ENCODE measurements around the gene EML6.

The EML6 gene

DNA sequence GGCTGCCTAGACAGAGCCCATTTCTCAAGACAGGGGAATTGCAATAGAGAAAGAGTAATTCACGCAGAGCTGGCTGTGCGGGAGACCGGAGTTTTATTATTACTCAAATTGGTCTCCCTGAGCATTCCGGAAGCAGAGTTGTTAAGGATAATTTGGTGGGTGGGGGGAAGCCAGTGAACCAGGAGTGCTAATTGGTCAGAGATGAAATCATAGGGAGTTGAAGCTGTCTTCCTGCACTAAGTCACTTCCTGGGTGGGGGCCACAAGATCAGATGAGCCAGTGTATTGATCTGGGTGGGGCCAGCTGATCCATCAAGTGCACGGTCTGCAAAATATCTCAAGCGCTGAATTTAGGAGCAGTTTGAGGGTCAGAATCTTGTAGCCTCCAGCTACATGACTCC lies 242.0 kb downstream of the EML6 start:
- DNase-seq (ENCODE audit: low read depth) = no peak
- TF ChIP-seq, protein P1, sequence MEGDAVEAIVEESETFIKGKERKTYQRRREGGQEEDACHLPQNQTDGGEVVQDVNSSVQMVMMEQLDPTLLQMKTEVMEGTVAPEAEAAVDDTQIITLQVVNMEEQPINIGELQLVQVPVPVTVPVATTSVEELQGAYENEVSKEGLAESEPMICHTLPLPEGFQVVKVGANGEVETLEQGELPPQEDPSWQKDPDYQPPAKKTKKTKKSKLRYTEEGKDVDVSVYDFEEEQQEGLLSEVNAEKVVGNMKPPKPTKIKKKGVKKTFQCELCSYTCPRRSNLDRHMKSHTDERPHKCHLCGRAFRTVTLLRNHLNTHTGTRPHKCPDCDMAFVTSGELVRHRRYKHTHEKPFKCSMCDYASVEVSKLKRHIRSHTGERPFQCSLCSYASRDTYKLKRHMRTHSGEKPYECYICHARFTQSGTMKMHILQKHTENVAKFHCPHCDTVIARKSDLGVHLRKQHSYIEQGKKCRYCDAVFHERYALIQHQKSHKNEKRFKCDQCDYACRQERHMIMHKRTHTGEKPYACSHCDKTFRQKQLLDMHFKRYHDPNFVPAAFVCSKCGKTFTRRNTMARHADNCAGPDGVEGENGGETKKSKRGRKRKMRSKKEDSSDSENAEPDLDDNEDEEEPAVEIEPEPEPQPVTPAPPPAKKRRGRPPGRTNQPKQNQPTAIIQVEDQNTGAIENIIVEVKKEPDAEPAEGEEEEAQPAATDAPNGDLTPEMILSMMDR (IDR thresholded peaks at IDR 0.05; ENCODE audit: insufficient read depth, low read depth, low read length, missing control alignments) = no peak
- H3K4me3 ChIP-seq (ENCODE audit: low read depth, low read length) = no peak overlapping the region

DNA sequence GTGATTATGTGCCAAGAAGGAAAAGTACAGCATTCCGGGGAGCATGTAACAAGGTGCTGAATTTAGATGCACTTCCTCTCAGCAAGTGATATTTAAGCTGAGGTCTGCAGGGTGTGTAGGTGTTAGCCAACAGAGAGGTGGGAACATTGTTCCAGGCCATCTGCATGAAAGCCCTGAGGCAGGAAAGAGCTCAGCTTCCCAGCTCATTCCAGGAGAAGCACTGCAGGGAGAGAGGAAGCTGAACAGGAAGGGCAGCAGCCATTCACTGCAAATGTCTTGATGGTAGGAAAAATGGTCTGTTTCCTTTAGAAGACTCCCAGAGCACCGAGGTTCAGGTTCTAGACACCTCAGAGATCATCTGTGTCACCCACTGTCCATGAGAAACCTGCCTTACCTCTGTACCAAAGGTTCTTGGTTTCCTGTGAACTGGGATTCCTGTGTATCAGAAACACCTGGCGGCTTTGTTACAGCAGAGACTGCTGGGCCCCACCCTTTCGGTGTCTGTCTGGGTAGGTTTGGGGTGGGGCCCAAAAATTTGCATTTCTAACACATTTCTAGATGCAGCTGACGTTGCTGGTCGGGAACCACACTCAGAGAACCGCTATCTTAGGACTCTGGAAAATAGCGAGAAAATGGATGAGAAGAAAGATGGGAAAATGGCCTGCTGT lies 242.8 kb downstream of the EML6 start:
- H3K4me3 ChIP-seq (ENCODE audit: low read depth, low read length) = no peak overlapping the region
- DNase-seq (ENCODE audit: low read depth) = no peak
- TF ChIP-seq, protein P1 (IDR thresholded peaks at IDR 0.05; ENCODE audit: insufficient read depth, low read depth, low read length, missing control alignments) = no peak

DNA sequence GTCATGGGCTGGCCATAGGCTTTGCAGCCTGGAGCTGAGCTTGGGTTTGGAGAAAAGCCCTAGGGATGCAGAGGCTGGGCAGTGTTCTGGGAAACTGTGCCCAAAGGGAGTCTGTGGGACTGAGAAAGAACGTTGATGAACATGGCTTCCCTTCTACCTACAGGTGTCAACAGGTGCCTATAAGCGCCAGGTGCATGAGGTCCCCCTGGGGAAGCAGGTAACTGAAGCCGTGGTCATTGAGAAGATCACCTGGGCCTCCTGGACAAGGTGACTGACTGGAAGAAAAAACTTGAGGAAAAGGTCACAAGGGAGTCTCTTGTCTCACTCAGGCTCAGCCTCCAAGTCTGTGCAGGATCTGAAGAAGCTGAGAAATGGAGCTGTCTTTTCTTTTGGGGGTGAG lies 243.4 kb downstream of the EML6 start:
- TF ChIP-seq, protein P1 (IDR thresholded peaks at IDR 0.05; ENCODE audit: insufficient read depth, low read depth, low read length, missing control alignments) = no peak
- H3K4me3 ChIP-seq (ENCODE audit: low read depth, low read length) = no peak overlapping the region
- DNase-seq (ENCODE audit: low read depth) = no peak

DNA sequence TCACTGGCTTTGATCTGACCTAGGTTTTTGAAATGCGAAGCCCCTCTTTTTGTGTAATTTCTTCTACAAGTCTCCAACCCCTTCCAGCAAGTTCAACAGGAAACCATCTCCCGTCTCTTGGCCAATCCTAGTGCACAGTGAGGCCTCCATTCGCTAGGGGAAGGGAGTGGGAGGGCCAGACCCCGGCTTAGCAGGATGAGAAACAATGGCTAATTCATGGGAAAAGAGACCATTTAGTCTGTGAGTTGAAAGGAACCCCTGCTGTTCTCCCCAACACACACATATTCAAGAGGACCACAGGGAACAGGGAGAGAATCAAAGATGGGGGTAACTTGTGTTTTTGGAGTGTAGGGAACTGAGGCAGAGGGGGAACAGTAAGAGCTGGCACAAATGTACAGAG lies 243.8 kb downstream of the EML6 start:
- TF ChIP-seq, protein P1 (IDR thresholded peaks at IDR 0.05; ENCODE audit: insufficient read depth, low read depth, low read length, missing control alignments) = no peak
- DNase-seq (ENCODE audit: low read depth) = no peak

DNA sequence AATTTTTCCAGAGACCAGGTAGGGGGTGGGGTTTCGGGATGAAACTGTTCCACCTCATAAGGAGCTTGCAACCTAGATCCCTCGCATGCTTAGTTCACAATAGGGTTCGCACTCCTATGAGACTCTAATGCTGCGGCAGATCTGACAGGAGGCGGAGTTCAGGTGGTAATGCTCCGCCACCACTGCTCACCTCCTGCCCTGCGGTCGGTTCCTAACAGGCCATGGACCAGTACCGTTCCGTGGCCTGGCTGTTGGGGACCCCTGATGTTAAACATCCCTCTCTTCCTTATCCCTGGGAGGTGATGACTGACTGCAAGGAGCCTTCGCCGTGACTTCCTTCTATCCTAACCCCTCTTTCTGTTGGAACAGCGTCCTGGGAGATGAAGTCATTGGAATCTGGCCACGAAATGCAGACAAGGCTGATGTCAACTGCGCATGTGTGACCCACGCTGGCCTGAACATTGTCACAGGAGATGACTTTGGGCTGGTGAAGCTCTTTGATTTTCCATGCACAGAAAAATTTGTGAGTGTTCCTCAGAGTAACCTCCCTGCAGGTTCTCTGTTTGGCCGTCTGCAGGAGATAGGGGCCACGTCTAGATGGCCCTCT lies 244.4 kb downstream of the EML6 start:
- DNase-seq (ENCODE audit: low read depth) = no peak
- TF ChIP-seq, protein P1 (IDR thresholded peaks at IDR 0.05; ENCODE audit: insufficient read depth, low read depth, low read length, missing control alignments) = no peak
- no peak overlapping the region for H3K4me3 ChIP-seq (ENCODE audit: low read depth, low read length)

More for the DNA sequence above, 243.8 kb downstream of the EML6 start:
- no peak overlapping the region for H3K4me3 ChIP-seq (ENCODE audit: low read depth, low read length)

DNA sequence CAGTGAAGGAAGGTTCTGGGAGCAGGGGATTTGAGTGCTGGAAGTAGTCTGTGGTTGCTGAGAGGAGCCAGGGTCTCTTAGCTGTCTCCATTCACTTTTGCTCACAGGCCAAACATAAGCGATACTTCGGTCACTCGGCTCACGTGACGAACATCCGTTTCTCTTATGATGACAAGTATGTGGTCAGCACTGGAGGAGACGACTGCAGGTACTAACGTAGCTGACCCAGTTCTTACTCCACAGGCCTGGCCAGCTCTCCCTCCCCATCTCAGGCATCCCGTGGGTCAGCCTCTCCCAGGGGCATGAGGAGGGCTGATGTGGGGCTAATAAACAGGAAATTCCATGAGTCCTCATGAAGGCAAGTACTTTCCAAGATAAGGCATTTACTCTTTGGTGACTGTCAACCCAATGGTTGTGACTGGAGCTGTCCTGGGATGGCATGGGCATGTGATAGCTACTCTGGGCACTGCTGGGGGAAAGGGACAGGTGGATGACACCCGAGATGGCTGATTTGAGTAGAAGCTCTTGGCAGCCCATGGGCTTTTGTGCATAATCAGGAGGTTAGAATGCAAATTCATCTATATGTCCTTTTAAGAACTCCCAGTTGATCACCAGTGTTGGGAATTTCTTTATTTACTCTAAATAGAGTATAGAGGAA lies 245.2 kb downstream of the EML6 start:
- DNase-seq (ENCODE audit: low read depth) = no peak
- no peak overlapping the region for H3K4me3 ChIP-seq (ENCODE audit: low read depth, low read length)
- TF ChIP-seq, protein P1 (IDR thresholded peaks at IDR 0.05; ENCODE audit: insufficient read depth, low read depth, low read length, missing control alignments) = no peak

All from GM12865 (cell line).